Activated T-cell treated with anti-CD3 and anti-CD28 coated beads, Interleukin-2, amount 50 U/mL, for 4 hours (primary cell): ENCODE results near the gene SHROOM2. TPM values are rescaled to one million over a fixed set of nuclear protein-coding genes. Genes with fewer than 3 reads are reported as not detected.

Experiments used
- ATAC-seq, 2 donors: fragments of 200-7000 bp; cut with Tn5 transposase; one replicate each; pipeline ENCODE4 v1.10.0; 2021
- DNase-seq: peaks from one replicate; pipeline ENCODE4 v3.0.0-alpha.2; 2020
- H3K27me3 Mint-ChIP-seq: one replicate; pipeline ENCODE4 v1.8.0; 2021; ENCODE audit warnings: low read depth, mixed read lengths
- H3K36me3 Mint-ChIP-seq: one replicate; pipeline ENCODE4 v1.8.0; 2022; ENCODE audit warnings: mixed read lengths; ENCODE audit not compliant: insufficient read depth
- H3K4me1 Mint-ChIP-seq: one replicate; pipeline ENCODE4 v1.8.0; 2021; ENCODE audit warnings: low read depth, mixed read lengths
- H3K4me3 Mint-ChIP-seq: one replicate; pipeline ENCODE4 v1.8.0; 2021; ENCODE audit warnings: mild to moderate bottlenecking, moderate library complexity, mixed read lengths
- H3K9me3 Mint-ChIP-seq: one replicate; pipeline ENCODE4 v1.8.0; 2021; ENCODE audit warnings: mixed read lengths
- total RNA-seq, 3 donors: library from RNA; stranded (reverse); gene quantifications; one replicate each; pipeline ENCODE4 v1.2.1, GENCODE V29; 2021

Gene SHROOM2
- total RNA-seq, 3 donors from 2014 or later: 0.03 TPM; not detected in 2

DNA sequence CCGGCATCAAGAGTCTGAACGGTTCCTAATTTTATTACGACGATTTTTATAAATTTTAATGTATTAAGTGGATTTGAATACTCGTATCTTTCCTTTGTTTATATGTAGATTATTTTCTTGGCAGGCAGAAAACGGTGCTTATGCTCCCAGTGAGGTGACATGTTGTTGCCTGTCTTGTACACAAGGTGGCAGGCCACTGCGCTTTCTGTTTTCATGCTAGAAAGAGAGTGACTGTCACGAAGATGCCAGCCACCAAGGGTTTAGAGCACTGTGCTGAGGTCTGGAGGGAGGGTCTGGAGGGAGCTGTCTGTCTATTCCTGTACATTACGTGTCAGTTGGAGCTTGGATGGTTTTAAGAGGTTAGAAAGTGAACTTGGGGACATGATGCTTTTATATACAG is 87.7 kb downstream of the SHROOM2 start:
- no peaks in the 10 kb centered on the region for H3K9me3 Mint-ChIP-seq
- peak; percentile 54 to 80 for ATAC-seq

DNA sequence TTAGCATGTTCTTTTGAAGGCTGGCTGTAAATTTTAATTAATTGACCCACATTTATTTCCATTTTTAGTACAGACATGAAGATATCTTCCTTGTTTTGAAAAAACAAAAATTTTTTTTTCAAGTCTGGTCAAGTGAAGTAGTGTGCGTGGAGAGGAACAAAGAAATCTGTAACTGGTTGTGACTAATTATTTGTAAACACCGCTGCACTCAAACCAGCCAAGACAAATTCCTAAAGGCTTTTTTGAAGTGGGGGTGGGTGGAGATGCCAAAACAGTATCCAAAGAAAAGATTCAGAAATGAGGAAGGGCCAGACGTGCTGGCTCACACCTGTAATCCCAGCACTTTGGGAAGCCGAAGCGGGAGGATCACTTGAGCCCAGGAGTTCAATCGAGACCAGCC is 88.3 kb downstream of the SHROOM2 start:
- Mint-ChIP-seq H3K27me3 (peaks cover 5% of the 10 kb centered on the region), H3K4me3 (no peak overlapping the region), H3K4me1 (peaks cover 13% of the 10 kb centered on the region), H3K36me3 (no peaks in the 10 kb centered on the region), H3K9me3 (no peaks in the 10 kb centered on the region)
- no peak for ATAC-seq
- DNase-seq: no peak

More for the DNA sequence above, 87.7 kb downstream of the SHROOM2 start:
- Mint-ChIP-seq H3K4me1 (peaks cover 13% of the 10 kb centered on the region), H3K4me3 (no peak overlapping the region), H3K27me3 (peaks cover 5% of the 10 kb centered on the region), H3K36me3 (no peaks in the 10 kb centered on the region)
- peak; percentile 12 for DNase-seq

DNA sequence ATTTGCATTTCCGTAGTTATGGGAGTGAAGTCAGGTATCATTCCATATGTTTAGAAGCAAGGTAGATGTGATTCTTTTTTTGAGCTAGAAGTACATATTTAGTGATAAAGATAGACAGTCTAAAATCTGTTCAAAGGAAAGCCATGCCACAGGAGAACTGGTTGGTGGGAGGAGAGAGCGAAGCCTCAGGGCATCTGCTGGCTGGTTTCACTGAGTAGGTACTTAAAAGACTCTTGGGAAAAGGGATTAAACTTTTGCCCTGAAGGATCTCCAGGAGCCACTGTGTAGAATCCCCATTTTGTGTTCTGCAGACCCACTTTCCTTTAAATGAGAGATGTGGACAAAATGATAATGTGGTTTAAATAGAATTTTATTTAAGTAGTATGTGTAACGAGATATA is 89.6 kb downstream of the SHROOM2 start:
- peaks cover 2% of the 10 kb centered on the region for H3K27me3 Mint-ChIP-seq
- H3K9me3 Mint-ChIP-seq: no peaks in the 10 kb centered on the region
- DNase-seq (no peak), ATAC-seq (no peak)
- peaks cover 13% of the 10 kb centered on the region for H3K4me1 Mint-ChIP-seq
- H3K36me3 Mint-ChIP-seq: no peaks in the 10 kb centered on the region
- H3K4me3 Mint-ChIP-seq: no peak overlapping the region

DNA sequence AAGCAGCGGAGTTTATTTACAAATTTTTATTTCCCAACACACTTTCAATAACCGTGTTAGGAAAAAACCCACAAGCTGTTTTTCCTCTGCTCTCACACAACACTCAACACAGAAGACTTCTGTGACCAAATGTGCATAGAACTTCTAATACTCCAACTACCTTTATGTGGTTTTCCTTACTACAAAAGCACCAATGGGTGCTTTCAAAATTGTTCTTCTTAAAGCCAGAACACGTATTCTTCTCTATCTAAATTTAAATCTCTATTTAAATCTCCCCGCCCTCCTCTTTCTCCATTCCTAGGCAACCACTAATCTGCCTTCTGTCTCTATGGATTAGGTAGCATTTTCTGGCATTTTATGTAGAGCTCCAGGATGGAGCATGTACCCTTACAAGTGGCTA is 90.0 kb downstream of the SHROOM2 start:
- no peak for ATAC-seq
- Mint-ChIP-seq H3K4me3 (no peak overlapping the region), H3K9me3 (no peaks in the 10 kb centered on the region), H3K27me3 (peaks cover 2% of the 10 kb centered on the region), H3K4me1 (peaks cover 13% of the 10 kb centered on the region), H3K36me3 (no peaks in the 10 kb centered on the region)
- DNase-seq: no peak

DNA sequence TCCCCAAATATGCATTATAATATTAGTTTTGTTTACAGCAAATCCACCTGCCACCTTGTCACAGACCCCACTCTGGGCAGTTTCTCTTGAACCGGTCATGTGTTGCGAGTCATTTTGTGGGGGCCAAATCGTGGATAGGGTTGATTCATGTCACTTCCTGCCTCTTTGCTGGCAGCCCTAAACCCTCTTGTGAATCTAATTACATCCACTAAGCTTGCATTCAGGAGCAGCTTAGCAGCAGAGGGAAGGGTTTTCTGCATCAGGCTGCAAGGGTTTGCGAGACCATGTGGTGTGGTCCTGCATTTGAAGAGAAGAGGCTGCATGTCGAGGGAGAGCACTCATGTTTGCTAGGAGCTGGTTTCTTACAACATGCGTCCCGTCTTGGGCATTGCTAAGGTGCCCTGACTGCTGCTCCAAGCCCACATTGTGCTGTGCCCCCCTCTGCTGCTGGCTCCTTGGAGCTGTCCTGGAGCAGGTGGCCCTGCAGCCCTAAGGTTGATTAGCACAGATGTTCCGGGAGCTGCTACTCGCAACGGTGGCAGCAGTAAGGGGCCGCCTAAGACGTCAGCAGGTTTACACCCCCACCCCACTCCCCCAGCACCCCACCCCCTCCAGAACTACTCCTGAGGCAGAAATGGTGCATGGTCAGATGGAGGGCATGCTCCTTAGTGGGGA is 92.1 kb downstream of the SHROOM2 start:
- ATAC-seq: no peak
- Mint-ChIP-seq H3K36me3 (no peaks in the 10 kb centered on the region), H3K4me3 (no peak overlapping the region), H3K9me3 (no peaks in the 10 kb centered on the region), H3K4me1 (peaks cover 13% of the 10 kb centered on the region), H3K27me3 (peaks cover 4% of the 10 kb centered on the region)
- DNase-seq: no peak

DNA sequence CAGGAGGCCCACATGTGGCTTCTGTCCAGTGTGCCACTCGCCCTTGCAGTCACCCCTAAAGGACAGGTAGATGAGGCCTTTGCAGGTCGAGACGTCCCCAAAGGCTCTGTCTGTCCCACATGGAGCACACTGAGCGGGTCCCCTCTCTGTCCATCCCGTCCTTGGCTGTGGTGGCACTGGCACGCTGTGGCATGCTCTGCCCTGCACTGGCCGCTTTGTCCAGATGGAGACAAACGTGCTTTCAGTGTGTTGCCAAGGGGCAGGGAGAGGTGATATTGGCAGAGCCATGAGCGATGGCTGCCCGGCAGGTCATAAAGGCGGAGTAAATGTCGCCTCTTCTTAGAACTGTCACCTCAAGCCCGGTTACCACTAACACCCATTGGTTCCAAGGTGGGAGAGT is 94.0 kb downstream of the SHROOM2 start:
- Mint-ChIP-seq H3K36me3 (no peaks in the 10 kb centered on the region), H3K9me3 (no peaks in the 10 kb centered on the region), H3K4me1 (peaks cover 9% of the 10 kb centered on the region), H3K27me3 (peaks cover 9% of the 10 kb centered on the region), H3K4me3 (no peak overlapping the region)
- ATAC-seq: no peak
- no peak for DNase-seq

DNA sequence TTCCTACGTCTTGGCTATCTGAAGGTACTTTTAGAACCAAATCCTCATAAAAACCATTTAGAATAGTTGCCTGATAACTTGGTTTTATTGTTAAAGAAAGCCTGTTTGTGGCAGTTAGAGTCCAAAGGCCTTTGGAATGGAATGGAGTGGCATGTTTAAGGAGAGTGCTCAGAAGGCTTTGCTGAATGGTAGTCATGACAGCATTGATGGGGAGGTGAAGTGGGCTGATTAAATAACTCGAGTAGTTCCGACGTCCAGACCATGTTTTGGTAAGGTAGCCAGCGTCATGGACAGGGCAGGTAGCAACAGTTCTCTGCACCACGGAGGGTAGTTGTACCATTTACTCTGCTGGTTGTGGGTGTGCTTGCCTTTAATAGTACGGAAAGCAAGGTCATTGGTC is 94.6 kb downstream of the SHROOM2 start:
- Mint-ChIP-seq H3K4me1 (peaks cover 4% of the 10 kb centered on the region), H3K27me3 (peaks cover 7% of the 10 kb centered on the region), H3K36me3 (no peaks in the 10 kb centered on the region), H3K9me3 (no peaks in the 10 kb centered on the region), H3K4me3 (no peak overlapping the region)
- ATAC-seq: no peak
- DNase-seq: no peak

DNA sequence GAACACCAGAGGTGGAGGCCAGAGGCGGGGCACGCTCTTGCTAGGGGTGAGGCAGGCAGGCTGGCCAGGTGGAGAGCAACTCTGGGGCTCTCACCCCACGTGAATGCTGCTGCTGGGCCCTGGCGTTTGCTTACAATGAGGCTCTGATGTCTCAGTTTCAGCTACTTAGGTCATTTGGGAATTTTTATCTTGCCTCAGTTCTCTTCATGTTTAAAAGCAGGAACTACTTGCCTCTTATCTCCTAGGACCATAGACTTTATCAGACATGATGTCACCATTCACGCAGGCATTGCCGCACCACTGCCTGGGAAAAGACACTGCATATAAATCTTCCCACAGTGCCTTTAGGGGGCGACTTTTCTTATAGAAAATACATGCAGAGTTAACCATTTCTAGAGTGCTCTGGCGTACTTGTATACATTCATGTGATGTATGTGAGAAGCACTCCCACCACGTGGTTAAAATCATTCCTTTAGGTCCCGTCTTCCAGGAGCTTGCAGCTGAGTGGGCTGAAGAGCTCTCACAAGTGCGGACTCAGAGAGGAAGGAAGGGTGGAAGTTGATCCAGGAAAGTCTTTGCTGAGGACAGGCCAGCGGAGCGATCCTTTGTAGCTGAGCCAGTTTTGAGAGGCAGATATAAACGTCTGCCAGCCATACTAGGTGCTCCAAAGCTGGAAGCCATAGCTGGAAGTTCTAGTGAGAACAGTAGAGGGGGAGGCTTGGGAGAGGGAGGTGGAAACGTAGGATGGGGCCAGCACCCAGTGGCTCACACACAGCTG is 96.6 kb downstream of the SHROOM2 start:
- Mint-ChIP-seq H3K4me1 (no peaks in the 10 kb centered on the region), H3K36me3 (no peaks in the 10 kb centered on the region), H3K27me3 (peaks cover 7% of the 10 kb centered on the region), H3K4me3 (no peak overlapping the region), H3K9me3 (no peaks in the 10 kb centered on the region)
- ATAC-seq (no peak), DNase-seq (no peak)

DNA sequence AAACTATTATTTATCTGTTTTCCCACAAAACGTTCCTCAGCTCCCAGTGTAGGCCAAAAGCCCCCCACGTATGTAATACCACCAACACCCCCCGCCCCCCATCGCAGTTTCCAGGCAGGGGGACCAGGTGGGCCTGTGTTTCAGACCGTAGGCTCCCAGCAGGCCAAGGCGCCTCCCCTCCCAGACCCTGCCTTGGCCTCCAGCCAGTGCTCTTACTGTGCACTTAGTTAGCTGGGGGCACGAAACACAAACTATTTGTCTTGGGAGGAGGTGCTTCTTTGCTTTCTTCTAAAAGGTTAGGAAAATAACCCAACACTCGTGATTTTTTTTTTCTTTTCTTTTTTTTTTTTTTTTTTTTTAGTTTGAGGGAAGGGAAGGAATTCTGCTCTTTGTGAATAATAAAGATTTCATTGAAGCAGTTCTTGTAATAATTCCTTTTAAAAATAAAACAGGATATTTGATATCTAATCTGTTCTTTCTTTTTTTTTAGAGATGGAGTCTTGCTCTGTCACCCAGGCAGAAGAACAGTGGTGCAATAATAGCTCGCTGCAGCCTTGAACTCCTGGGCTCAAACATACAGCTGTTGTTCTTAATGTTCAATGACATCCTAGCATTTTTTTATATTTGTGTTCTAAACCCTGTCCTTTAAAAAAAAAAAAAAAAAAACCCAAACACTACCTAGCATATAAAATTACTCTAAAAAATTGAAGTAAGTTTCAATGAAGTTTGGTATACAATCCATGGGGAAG is 98.0 kb downstream of the SHROOM2 start:
- no peak for DNase-seq
- no peaks in the 10 kb centered on the region for H3K36me3 Mint-ChIP-seq
- no peak overlapping the region for H3K4me3 Mint-ChIP-seq
- ATAC-seq: no peak
- no peaks in the 10 kb centered on the region for H3K9me3 Mint-ChIP-seq
- peaks cover 7% of the 10 kb centered on the region for H3K27me3 Mint-ChIP-seq
- H3K4me1 Mint-ChIP-seq: no peaks in the 10 kb centered on the region

DNA sequence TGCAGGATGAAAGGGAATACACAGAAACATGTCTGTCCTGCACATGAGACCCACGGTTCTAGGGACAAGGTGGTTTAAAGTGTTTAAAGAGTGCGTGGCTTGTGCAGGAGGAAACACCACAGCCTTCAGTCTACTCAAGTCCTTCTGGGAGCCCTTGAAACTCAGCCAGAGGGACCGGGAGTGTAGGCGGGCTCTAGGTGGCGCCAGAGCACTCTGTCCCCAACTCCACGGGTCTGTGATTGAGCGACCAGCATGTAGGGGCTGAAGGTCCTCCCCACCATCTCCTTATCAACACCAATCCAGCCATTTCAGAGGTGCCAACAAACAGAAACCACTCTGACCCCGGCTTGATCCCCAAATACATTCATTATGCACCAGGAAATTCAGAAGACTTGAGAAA is 98.9 kb downstream of the SHROOM2 start:
- peaks cover 10% of the 10 kb centered on the region for H3K27me3 Mint-ChIP-seq
- H3K9me3 Mint-ChIP-seq: no peaks in the 10 kb centered on the region
- ATAC-seq: peak; percentile 77 to 83
- no peaks in the 10 kb centered on the region for H3K4me1 Mint-ChIP-seq
- no peaks in the 10 kb centered on the region for H3K36me3 Mint-ChIP-seq
- no peak overlapping the region for H3K4me3 Mint-ChIP-seq
- DNase-seq: peak; percentile 27

DNA sequence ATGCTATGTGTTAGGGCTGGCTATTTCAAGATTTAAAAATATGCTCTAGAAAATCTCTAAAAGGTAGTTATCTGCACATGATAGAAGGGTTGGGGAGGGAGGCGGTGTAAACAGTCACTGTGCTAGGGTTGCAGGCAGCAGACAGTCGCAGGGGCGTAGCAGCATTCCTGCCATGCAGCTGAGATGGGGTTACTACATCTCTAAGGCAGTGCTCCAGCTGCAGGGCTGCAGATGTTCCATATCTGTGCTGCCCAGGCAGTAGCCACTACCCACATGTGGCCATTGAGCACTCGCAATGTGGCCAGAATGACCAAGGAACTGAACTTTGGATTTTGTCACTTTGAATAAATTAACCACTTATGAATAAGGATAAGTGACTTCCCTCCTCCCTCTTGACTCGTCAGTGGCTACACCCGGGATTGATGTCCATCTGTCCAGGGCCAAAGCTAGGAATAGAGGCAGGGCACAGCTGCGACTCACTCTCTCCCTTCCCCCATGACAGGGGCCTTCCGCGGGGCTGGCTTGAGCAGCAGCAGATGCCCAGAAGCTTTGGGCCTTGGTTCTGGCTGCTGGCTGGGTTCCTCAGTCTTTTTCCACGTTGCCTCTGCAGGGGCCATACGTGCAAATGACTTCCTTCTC is 101.5 kb downstream of the SHROOM2 start:
- H3K4me1 Mint-ChIP-seq: no peaks in the 10 kb centered on the region
- no peak overlapping the region for H3K4me3 Mint-ChIP-seq
- ATAC-seq (no peak), DNase-seq (no peak)
- H3K9me3 Mint-ChIP-seq: no peaks in the 10 kb centered on the region
- no peaks in the 10 kb centered on the region for H3K36me3 Mint-ChIP-seq
- peaks cover 13% of the 10 kb centered on the region for H3K27me3 Mint-ChIP-seq

DNA sequence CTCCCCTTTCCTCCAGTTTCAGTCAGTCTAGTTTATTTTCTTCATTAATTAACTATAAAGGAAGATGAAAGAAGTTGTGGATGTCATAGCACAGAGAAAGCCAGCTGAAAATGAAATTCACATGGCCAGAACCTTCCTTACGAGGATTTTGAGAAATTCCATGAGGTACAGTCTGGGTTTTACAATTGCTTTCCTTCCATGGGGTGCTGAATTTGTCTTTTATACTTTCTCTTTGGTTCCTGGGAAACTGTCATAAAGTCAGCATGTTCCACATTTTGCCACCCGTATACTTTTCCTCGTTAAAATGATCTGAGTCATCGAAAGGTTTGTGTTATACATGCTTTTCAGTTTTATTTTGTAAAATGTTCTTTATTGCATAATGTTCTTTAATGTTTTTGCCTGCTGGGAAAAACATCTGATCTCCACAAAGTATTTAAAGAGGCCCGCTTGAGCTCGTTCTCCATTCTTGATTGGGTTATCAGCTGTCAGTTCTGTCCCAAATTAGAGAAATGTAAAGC is 102.8 kb downstream of the SHROOM2 start:
- no peak for ATAC-seq
- Mint-ChIP-seq H3K27me3 (peaks cover 8% of the 10 kb centered on the region), H3K4me1 (no peaks in the 10 kb centered on the region), H3K4me3 (no peak overlapping the region), H3K36me3 (no peaks in the 10 kb centered on the region), H3K9me3 (no peaks in the 10 kb centered on the region)
- no peak for DNase-seq

DNA sequence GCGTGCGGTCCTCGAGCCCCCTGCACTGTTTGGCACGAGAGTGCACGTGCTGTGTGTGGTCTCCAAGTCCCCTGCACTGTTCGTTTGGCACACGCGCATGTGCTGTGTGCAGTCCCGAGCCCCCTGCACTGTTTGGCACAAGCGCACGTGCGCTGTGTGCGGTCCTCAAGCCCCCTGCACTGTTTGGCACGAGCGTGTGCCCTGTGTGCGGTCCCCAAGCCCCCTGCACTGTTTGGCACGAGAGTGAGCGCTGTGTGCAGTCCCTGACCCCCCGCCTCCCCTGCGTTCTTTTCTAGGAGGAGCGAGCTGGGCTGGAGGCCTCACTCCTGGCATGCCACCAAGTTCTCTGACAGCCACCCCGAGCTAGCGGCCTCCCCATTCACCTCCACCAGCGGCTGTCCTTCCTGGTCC is 104.5 kb downstream of the SHROOM2 start:
- no peak for ATAC-seq
- Mint-ChIP-seq H3K4me3 (no peak overlapping the region), H3K4me1 (no peaks in the 10 kb centered on the region), H3K9me3 (no peaks in the 10 kb centered on the region), H3K36me3 (no peaks in the 10 kb centered on the region), H3K27me3 (peaks cover 6% of the 10 kb centered on the region)
- no peak for DNase-seq

DNA sequence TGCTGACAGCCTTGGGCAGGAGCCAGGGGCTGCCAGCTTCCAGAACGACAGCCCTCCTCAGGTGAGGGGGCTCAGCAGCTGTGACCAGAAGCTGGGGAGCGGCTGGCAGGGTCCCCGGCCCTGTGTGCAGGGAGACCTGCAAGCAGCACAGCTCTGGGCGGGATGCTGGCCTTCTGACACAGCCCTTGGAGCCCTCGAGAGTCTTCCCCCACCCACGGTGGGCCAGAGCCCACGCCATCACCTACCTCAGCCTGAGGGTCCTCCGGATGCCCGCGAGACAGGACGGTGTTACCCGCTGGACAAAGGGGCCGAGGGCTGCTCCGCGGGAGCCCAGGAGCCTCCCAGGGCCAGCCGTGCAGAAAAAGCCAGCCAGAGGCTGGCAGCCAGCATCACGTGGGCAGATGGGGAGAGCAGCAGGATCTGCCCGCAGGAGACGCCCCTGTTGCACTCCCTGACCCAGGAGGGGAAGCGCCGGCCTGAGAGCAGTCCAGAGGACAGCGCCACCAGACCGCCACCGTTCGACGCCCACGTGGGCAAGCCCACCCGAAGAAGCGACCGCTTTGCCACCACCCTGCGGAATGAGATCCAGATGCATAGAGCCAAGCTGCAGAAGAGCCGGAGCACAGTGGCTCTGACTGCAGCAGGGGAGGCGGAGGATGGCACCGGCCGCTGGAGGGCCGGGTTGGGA is 109.1 kb downstream of the SHROOM2 start:
- no peak for DNase-seq
- Mint-ChIP-seq H3K4me1 (peaks cover 16% of the 10 kb centered on the region), H3K27me3 (peaks cover 4% of the 10 kb centered on the region)

More for the DNA sequence above, 109.1 kb downstream of the SHROOM2 start:
- Mint-ChIP-seq H3K9me3 (no peaks in the 10 kb centered on the region), H3K36me3 (no peaks in the 10 kb centered on the region), H3K4me3 (no peak overlapping the region)
- ATAC-seq: no peak
